Fibroblast of the aortic adventitia (primary cell): Measurements from ENCODE around the gene ADA. TPM values are rescaled to one million over a fixed set of nuclear protein-coding genes. Genes with fewer than 3 reads are reported as not detected.

Experiments used
- DNase-seq: peaks from one replicate; pipeline ENCODE4 v3.0.0-alpha.2; 2010; ENCODE audit warnings: low read depth
- H3K4me3 ChIP-seq: 2 replicates; pipeline ENCODE4 v1.5.1; 2011; ENCODE audit warnings: low read depth, mild to moderate bottlenecking, control low read depth, low read length, moderate library complexity
- total RNA-seq: library from RNA; depleted of rRNA; stranded (reverse); fragments of >200 nt; gene quantifications from 2 replicates; pipeline ENCODE4 v1.2.3, GENCODE V29; 2012; ENCODE audit warnings: low replicate concordance
- TF ChIP-seq, protein P1 (sequence below): IDR thresholded peaks from 2 replicates; pipeline ENCODE4 v1.5.1; 2011; ENCODE audit warnings: mild to moderate bottlenecking, low read length, control low read depth, inconsistent platforms; ENCODE audit not compliant: insufficient read depth

Gene ADA
- total RNA-seq, 1 donor, result 4.6 TPM

DNA sequence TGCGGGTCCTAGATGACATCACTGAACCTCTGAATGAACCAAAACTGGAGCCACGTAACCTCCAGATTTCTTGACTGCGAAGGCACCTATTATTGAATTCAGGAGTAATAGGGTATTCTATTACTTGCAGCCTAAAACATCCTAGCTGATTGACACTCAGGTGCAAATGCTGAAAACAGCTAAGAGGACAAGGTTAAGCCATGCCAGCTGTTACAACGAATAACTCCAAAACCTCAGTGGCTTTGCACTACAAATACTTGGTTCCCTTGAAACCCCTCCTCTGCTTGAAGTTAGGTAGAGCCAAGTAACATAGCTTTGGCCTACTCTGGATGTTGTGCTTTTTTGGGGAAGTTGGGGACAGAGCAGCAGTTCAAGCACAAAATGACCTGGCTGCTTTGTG lies 42.7 kb upstream of the ADA start:
- DNase-seq, result no peak
- no peak overlapping the region for H3K4me3 ChIP-seq
- TF ChIP-seq, protein P1, sequence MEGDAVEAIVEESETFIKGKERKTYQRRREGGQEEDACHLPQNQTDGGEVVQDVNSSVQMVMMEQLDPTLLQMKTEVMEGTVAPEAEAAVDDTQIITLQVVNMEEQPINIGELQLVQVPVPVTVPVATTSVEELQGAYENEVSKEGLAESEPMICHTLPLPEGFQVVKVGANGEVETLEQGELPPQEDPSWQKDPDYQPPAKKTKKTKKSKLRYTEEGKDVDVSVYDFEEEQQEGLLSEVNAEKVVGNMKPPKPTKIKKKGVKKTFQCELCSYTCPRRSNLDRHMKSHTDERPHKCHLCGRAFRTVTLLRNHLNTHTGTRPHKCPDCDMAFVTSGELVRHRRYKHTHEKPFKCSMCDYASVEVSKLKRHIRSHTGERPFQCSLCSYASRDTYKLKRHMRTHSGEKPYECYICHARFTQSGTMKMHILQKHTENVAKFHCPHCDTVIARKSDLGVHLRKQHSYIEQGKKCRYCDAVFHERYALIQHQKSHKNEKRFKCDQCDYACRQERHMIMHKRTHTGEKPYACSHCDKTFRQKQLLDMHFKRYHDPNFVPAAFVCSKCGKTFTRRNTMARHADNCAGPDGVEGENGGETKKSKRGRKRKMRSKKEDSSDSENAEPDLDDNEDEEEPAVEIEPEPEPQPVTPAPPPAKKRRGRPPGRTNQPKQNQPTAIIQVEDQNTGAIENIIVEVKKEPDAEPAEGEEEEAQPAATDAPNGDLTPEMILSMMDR, result no peak

DNA sequence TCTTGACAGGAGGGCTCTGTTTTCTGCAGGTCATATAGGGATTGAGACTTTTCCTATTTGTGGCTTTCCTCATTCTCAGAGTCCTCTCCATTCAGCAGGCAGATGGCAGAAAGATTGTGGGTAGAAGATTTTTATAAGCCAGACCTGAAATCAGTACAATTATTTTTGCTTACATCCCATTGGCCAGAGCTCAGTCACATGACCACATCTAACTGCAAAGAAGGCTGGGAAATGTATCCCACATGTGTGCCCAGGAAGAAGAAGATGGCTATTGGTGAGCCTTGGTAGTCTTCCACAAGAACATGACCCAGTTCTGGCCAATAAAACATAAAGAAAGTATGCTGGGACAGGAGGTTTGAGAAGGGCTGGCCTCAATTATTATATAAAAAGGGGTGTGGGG lies 42.1 kb upstream of the ADA start:
- no peak overlapping the region for H3K4me3 ChIP-seq
- no peak for DNase-seq
- TF ChIP-seq, protein P1, result no peak

- TF ChIP-seq, protein P1, result no peak
- DNase-seq, result peak; percentile 98
- H3K4me3 ChIP-seq, result no peak overlapping the region
Observed at GRCh38 chr20:44692932-44693480, 41.5 kb upstream of the ADA start.

- H3K4me3 ChIP-seq, result no peak overlapping the region
- peak; percentile 85 for DNase-seq
- TF ChIP-seq, protein P1, result no peak
Observed at GRCh38 chr20:44691424-44692423, 40.2 kb upstream of the ADA start.

DNA sequence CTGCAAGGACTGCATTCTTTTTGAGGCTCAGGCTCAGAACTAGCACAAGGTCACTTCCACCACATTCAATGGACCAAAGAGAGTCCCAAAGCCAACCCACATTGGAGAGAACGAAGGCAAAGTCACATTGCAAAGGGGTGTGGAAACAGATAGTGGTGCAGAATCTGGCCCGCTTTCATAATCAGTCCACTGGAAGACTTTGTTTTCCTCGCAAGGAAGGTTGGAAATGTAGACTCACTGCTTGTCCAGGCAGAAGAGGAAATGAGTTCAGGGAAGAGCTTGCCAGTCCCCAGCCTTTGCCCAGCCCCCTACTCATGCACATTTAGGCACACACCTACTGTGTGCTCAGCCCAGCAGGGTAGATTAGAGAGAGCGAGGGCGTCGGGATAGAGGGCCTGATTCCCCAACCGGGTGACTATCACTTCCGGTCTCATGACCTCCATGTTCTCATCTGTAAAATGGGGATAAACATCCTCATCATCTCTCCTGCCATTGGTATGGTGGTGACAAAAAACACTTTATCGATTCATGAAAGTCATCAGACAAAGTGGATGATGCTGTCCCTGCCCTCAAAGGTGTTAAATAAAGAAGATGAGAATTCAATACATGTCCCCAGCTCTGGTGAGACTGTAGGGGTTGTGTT lies 39.4 kb upstream of the ADA start:
- no peak overlapping the region for H3K4me3 ChIP-seq
- TF ChIP-seq, protein P1, result no peak
- peak; percentile 76 for DNase-seq

GRCh38 chr20:44689809-44690208 lies 38.3 kb upstream of the ADA start:
- no peak for DNase-seq
- TF ChIP-seq, protein P1, result no peak
- no peak overlapping the region for H3K4me3 ChIP-seq
